Activated naive CD4-positive, alpha-beta T cell treated with anti-CD3 and anti-CD28 coated beads, Interleukin-2, amount 10 ng/mL, durations not matched to agents 5 hours and 36 hours (primary cell): ENCODE data around the gene ESRP2. TPM values are rescaled to one million over a fixed set of nuclear protein-coding genes. Genes with fewer than 3 reads are reported as not detected.

Source experiments
- microRNA-seq: library from miRNA; unstranded; fragments of <30 nt; microRNA quantifications from one replicate; pipeline ENCODE4 v1.2.0, GENCODE V29; 2022; ENCODE audit warnings: borderline microRNAs expressed, borderline replicate concordance
- total RNA-seq, 2 experiments: library from RNA; stranded (reverse); gene quantifications; one replicate each; pipeline ENCODE4 v1.2.3, GENCODE V29; 2021

The ESRP2 gene
- under 1 TPM in 1 of 2 experiments, not detected in 1; 0.07 TPM for total RNA-seq

GRCh38 chr16:68235887-68236136 lies at the start of gene ESRP2:
TSS of gene ESRP2 (minus strand) at chr16:68236127. CDS start at chr16:68236045, 82 bp downstream.

DNA sequence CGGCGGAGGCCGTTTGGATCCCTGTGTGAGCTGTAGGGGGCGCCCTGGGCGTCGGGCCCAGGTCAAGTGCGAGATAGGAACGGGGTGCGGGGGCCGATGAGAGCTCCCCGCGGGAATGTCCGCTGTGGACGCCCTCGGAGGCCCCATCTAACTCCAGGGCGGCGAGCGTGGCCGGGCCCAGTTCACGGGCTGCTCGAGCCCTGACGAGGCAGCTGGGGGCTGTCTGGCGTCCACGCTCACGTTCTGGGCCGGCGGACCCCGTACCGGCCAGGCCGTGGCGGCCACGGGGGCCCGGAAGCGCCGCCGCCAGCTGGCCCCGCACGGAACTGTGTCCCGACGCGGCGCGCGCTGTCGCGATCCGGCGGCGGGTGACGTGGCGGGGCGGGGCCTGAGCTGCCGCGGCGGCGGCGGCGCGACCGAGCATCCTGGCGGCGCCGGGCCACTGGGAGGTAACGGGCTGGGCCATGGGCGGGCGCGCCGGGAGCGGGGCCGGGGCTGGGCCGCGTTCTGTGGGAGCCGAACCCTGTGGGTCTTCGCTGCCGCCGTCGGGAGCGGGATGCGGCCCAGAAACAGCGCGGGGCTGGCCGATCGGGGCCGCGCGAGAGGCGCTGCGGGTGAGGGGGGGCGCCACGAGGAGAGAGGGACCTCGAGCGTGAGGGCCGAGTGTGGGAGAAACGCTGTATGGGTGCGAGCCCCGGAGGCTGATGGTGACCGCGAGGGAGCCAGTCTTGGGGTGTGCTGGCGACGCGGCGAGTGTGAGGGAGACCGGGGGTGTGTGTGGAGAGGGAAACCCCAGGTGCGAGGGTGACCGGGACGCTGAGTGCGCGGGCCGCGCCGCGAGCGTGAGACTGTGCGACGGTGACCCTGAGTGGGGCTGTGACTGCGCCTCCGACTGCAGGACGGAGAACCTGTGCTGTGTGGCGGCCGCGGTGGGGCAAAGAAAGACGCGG lies 28.5 kb upstream of the ESRP2 start, which contains the start of gene SLC7A6:
TSS of gene SLC7A6 (plus strand) at position 399 of the 950 bp plus-strand sequence. CDS start 10,201 bp downstream, outside the sequence.

GRCh38 chr16:68244903-68245853 lies 9.3 kb upstream of the ESRP2 start, which contains the start of gene PLA2G15:
TSS of gene PLA2G15 (plus strand) at chr16:68245373. CDS start at chr16:68245427, 54 bp downstream.

Small RNA genes lying within 50 kb of the gene (microRNA-seq; reads per million reads assigned to microRNA genes)
- not detected for gene MIR6773

Other genes starting within 250 kb of the ESRP2 start
- 10 to 100 TPM; 12.0 to 12.9 TPM for gene DPEP2, start 236.6 kb downstream of the ESRP2 start, total RNA-seq
- not detected for gene DPEP2NB, start 220.2 kb downstream of the ESRP2 start, total RNA-seq
- 10 to 100 TPM; 14.6 to 16.3 TPM for gene DDX28, start 212.9 kb downstream of the ESRP2 start, total RNA-seq
- gene DUS2, start 212.8 kb downstream of the ESRP2 start, total RNA-seq: 10 to 100 TPM; 18.9 to 20.8 TPM
- gene NFATC3, start 150.8 kb downstream of the ESRP2 start, total RNA-seq: 100 to 1,000 TPM; 116 to 117 TPM
- 1 to 10 TPM; 8.8 to 9.2 TPM for gene PLA2G15, start 9.2 kb upstream of the ESRP2 start, total RNA-seq
- gene SLC7A6, start 28.4 kb upstream of the ESRP2 start, total RNA-seq: 100 to 1,000 TPM; 112 TPM
- 10 to 100 TPM; 30.5 to 31.9 TPM for gene SLC7A6OS, start 74.8 kb upstream of the ESRP2 start, total RNA-seq
- gene PRMT7, start 74.9 kb upstream of the ESRP2 start, total RNA-seq: 10 to 100 TPM; 57.1 to 62.3 TPM
- 1 to 10 TPM; 3.2 to 3.9 TPM for gene SMPD3, start 212.4 kb upstream of the ESRP2 start, total RNA-seq